Tibial artery (tissue), 4 donors: ENCODE data around the gene SLC45A3.

ENCODE experiments used
- DNase-seq, 2 donors: peaks; one replicate each; pipeline ENCODE4 v3.0.0-alpha.2; 2019
- H3K27ac ChIP-seq, 2 donors: fragments of 200-600 bp; sonication (generic) in 1 of 2; 1 replicate in 1 of 2; 2 replicates in 1 of 2; pipeline ENCODE4 v1.5.1; 2018 to 2019; ENCODE audit warnings: mild to moderate bottlenecking in 1 of 2
- H3K27me3 ChIP-seq, 2 donors: fragments of 200-600 bp; sonication (generic) in 1 of 2; one replicate each; pipeline versions ENCODE4 v1.5.1 to v1.6.0; 2016 to 2019
- H3K36me3 ChIP-seq, 3 donors: fragments of 200-600 bp; sonication (generic) in 2 of 3; one replicate each; pipeline ENCODE4 v1.5.1; 2016 to 2019; ENCODE audit warnings: mild to moderate bottlenecking in 2 of 3
- H3K4me1 ChIP-seq, 4 donors: fragments of 200-600 bp; sonication (generic) in 2 of 4; 1 replicate in 3 of 4; 2 replicates in 1 of 4; pipeline ENCODE4 v1.5.1; 2016 to 2019
- H3K4me3 ChIP-seq, 2 donors: fragments of 200-600 bp; sonication (generic) in 1 of 2; 1 replicate in 1 of 2; 2 replicates in 1 of 2; pipeline ENCODE4 v1.5.1; 2018 to 2019; ENCODE audit warnings: mild to moderate bottlenecking in 2 of 2
- H3K9me3 ChIP-seq, 3 donors: fragments of 200-600 bp; sonication (generic) in 1 of 3; one replicate each; pipeline ENCODE4 v1.5.1; 2016 to 2019
- intact Hi-C: fragments of 100-400 bp; cut with DNase I; formaldehyde crosslinking; loops from one replicate; pipeline ENCODE4 v1.15.0; 2023; ENCODE audit warnings: low total_unique reads
- TF ChIP-seq, protein P1 (sequence below), 2 experiments: fragments of 200-600 bp in 1 of 2; fragments of 450-650 bp in 1 of 2; IDR thresholded peaks; one replicate each; pipeline ENCODE4 v1.5.1; 2017 to 2019; ENCODE audit warnings: antibody characterized with exemption in 2 of 2, mild to moderate bottlenecking in 1 of 2, moderate library complexity in 1 of 2

The SLC45A3 gene

DNA sequence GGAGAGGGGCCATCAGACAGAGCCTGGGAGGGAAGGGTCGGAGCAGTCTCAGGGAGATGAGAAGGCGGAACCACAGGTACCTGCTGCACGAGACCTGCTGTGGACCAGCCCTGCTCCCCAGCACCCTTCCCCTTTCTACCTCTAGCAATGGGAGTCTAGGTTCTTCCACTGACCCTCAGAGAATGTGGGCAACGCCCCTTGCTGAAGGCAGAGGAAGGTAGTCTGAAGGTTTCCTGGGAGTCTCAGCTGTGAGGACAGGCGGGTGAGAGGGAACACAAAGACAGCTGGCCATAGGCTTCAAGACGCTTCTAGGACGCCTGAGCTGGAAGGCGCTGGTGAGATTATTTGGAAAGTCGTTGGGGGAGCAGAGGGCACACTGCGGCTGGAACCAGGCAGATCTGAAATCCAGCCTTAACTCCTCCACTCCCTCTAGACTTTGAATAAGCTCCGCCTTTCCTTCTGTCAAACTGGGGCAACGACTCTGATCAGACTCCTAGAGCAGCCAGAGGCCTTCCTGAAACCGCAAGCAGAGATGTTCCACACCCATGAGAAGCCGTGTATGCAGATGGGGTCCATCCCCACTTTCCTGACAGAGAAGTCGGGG, 18.1 kb downstream of the SLC45A3 start:
- intact Hi-C loops: loop anchor here (5.0 kb wide), 1 partner anchor 315 kb away; no protein-coding TSS in a partner anchor
- Histone ChIP-seq H3K27me3 (no peaks in the 10 kb centered on the region), H3K9me3 (no peaks in the 10 kb centered on the region), H3K4me1 (peaks cover 0 to 16% (median 2%) of the 10 kb centered on the region in 4 donors), H3K27ac (no peak overlapping the region), H3K4me3 (no peak overlapping the region), H3K36me3 (no peaks in the 10 kb centered on the region)
- TF ChIP-seq, protein P1, sequence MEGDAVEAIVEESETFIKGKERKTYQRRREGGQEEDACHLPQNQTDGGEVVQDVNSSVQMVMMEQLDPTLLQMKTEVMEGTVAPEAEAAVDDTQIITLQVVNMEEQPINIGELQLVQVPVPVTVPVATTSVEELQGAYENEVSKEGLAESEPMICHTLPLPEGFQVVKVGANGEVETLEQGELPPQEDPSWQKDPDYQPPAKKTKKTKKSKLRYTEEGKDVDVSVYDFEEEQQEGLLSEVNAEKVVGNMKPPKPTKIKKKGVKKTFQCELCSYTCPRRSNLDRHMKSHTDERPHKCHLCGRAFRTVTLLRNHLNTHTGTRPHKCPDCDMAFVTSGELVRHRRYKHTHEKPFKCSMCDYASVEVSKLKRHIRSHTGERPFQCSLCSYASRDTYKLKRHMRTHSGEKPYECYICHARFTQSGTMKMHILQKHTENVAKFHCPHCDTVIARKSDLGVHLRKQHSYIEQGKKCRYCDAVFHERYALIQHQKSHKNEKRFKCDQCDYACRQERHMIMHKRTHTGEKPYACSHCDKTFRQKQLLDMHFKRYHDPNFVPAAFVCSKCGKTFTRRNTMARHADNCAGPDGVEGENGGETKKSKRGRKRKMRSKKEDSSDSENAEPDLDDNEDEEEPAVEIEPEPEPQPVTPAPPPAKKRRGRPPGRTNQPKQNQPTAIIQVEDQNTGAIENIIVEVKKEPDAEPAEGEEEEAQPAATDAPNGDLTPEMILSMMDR (IDR thresholded peaks at IDR 0.05): no peak
- no peak for DNase-seq

DNA sequence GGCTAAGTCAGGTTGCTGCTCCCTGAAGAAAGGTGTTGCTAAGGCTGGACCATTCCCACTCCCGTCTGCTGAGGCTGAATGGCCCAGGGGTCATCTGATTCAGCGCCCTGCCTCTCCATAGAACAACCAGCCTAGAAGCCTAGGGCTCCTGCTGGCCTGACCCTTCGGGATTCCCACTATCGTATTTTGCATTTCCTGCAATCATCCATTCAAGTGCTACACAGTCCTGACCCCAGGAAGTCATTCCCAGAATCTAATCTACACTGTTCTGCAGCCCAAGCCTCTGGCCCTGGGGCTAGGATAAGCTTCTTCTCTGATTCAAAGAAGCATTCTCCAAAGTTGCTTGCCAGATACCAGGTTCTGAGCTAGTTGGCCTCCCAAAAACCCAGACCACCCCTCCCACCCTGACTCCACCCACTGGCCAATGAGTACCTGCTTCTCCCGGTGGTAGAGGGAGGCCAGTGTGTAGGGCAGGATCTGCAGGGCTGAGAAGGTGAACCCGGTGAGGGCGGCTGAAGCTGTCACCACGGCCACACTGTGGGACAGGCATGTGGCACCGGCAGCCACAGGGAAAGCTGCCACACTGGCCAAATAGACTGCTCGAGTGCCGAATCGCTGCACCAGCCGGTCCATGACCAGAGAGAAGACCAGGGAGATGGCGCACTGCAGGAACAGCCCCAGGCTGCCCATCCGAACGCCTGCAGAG, 18.7 kb downstream of the SLC45A3 start:
- DNase-seq: no peak
- TF ChIP-seq, protein P1 (IDR thresholded peaks at IDR 0.05): no peak
- intact Hi-C loops: loop anchor here (5.0 kb wide), 1 partner anchor 316 kb away; no protein-coding TSS in a partner anchor
- no peaks in the 10 kb centered on the region for H3K27me3 ChIP-seq
- H3K4me3 ChIP-seq: no peak overlapping the region
- H3K9me3 ChIP-seq: no peaks in the 10 kb centered on the region
- H3K4me1 ChIP-seq: peaks cover 0 to 16% (median 2%) of the 10 kb centered on the region in 4 donors
- no peak overlapping the region for H3K27ac ChIP-seq
- no peaks in the 10 kb centered on the region for H3K36me3 ChIP-seq

DNA sequence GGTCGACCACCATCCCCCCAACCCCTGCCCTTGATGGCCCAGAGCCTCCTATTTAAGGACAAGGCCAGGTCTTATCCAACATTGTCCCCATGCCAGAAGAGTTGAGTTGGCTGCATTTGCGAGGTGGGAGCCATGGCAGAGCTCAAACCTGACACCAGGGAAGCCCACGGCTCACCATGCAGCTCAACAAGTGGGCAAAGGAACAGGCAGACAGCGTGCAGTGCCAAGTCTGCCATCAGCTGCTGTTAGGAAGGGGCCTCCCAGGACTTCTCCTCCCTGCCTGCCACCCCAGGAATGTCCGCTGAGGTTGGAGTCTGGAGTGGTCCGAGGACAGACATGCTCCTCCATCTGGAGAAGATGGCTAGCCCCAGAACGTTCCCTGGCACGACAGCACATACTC, 19.9 kb downstream of the SLC45A3 start:
- TF ChIP-seq, protein P1 (IDR thresholded peaks at IDR 0.05): no peak
- H3K4me1 ChIP-seq: peaks cover 0 to 16% (median 2%) of the 10 kb centered on the region in 4 donors
- H3K36me3 ChIP-seq: no peaks in the 10 kb centered on the region
- H3K27me3 ChIP-seq: no peaks in the 10 kb centered on the region
- DNase-seq: no peak
- H3K9me3 ChIP-seq: no peaks in the 10 kb centered on the region
- intact Hi-C loops: loop anchor here (5.0 kb wide), 1 partner anchor 317 kb away; no protein-coding TSS in a partner anchor
- H3K4me3 ChIP-seq: no peak overlapping the region
- no peak overlapping the region for H3K27ac ChIP-seq

DNA sequence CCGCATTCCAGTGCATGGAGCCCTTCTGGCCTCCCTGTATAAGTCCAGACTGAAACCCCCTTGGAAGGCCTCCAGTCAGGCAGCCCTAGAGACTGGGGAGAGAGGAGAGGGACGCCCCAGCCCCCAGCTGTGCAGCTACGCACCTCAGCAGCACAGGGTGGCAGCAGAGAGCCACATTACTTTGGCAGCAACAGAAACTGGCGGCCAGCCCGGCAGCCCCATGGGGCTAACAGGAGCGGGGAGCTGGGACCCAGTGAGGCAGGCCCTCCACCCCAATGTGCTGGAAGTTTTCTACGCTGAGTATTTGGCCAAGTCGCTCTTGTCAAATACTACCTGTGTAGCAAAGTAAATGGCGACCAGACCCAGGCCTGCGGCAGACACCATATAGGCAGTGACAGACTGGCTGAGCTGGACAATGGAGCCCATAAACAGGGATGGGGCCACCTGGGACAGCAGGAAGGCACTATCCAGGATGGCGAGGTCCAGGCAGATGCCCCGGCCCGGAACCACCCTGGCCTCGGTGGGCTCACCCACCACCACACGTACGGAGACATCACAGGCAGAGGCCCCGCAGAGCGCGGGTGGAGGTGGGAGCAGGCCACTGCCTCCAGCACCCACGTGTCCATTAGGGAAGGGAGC, 21.2 kb downstream of the SLC45A3 start:
- H3K27me3 ChIP-seq: no peaks in the 10 kb centered on the region
- H3K4me1 ChIP-seq: peaks cover 0 to 7% (median 2%) of the 10 kb centered on the region in 4 donors
- no peaks in the 10 kb centered on the region for H3K9me3 ChIP-seq
- TF ChIP-seq, protein P1 (IDR thresholded peaks at IDR 0.05): peak; percentile 86 to 92
- peak; percentile 77 to 86 for DNase-seq
- intact Hi-C loops: loop anchor here (2.0 to 5.0 kb wide), 3 partner anchors 52 to 132 kb away; no protein-coding TSS in a partner anchor
- no peak overlapping the region for H3K27ac ChIP-seq
- H3K4me3 ChIP-seq: no peak overlapping the region
- no peaks in the 10 kb centered on the region for H3K36me3 ChIP-seq

DNA sequence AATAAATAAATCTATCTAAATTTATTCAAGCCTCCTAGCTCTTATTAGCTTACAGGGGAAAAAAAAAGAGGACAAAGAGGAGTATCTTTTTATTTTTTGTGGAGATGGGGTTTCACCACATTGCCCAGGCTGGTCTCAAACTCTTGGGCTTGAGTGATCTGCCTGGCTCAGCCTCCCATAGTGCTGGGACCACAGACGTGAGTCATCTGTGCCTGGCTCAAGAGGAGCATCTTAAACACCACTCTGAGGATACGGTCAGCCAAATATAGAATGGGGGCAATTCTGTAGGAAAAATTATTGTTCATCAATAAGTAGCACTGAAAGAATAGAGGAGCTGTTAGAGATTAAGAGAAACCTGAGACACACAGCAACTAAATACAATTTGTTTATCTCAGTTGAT, 24.1 kb downstream of the SLC45A3 start:
- Histone ChIP-seq H3K4me3 (no peak overlapping the region), H3K9me3 (no peaks in the 10 kb centered on the region), H3K27me3 (no peaks in the 10 kb centered on the region), H3K4me1 (peaks cover 0 to 7% (median 2%) of the 10 kb centered on the region in 4 donors), H3K36me3 (no peaks in the 10 kb centered on the region), H3K27ac (no peak overlapping the region)
- intact Hi-C loops: loop anchor here (5.0 kb wide), 1 partner anchor 129 kb away; no protein-coding TSS in a partner anchor
- TF ChIP-seq, protein P1 (IDR thresholded peaks at IDR 0.05): no peak
- DNase-seq: no peak
